Measurements from ENCODE around the gene FHIT. TPM values are rescaled to one million over a fixed set of nuclear protein-coding genes. Genes with fewer than 3 reads are reported as not detected.
"Not testable (repeated sequence)": the region's sequence is repeated elsewhere in the genome, so short reads cannot be mapped to it uniquely, and the experiment has no call there.

FHIT gene
- total RNA-seq, 4 donors from 2014 or later, result 7.5 to 20.1 (median 13.5) TPM

GRCh38 chr3:60890226-60890625 lies 361.0 kb downstream of the FHIT start:
- no peak for DNase-seq
- Histone ChIP-seq H3K27ac (no peak overlapping the region), H3K4me1 (no peaks in the 10 kb centered on the region), H3K9me3 (no peaks in the 10 kb centered on the region), H3K4me3 (no peak overlapping the region), H3K27me3 (no peaks in the 10 kb centered on the region), H3K36me3 (no peaks in the 10 kb centered on the region)
- 69% methylated on average over 5 of the region's 5 CpGs; no CpG with 5 or more reads in 1 of the 2 donors for WGBS, 2 donors (ENCODE audit: low coverage in 1 of 2)
- intact Hi-C loops (cut with DNase I; ENCODE audit: low total_unique reads), result loop anchor here (2.0 kb wide), 1 partner anchor 65 kb away; no protein-coding TSS in a partner anchor
- in situ Hi-C loops (cut with MboI; ENCODE audit: low pct_ligation_motif_present in 1 of 4, low pct_unique_long_range_greater_than_20kb in 1 of 4, low sequenced_read_pairs in 3 of 4), result no loop called here
- TF ChIP-seq POLR2A (IDR thresholded peaks at IDR 0.05) (no peak), CTCF (IDR thresholded peaks at IDR 0.05) (no peak), POLR2AphosphoS5 (IDR thresholded peaks at IDR 0.05) (no peak), EP300 (IDR thresholded peaks at IDR 0.05; ENCODE audit: low read depth) (no peak)

GRCh38 chr3:60888952-60889351 lies 362.3 kb downstream of the FHIT start:
- H3K27me3 ChIP-seq; in situ Hi-C loops (cut with MboI; ENCODE audit: low pct_ligation_motif_present in 1 of 4, low pct_unique_long_range_greater_than_20kb in 1 of 4, low sequenced_read_pairs in 3 of 4): not testable (repeated sequence)
- 91 to 92% methylated on average over 5 to 10 of the region's 10 CpGs for WGBS, 2 donors (ENCODE audit: low coverage in 1 of 2)

GRCh38 chr3:60887574-60887973 lies 363.7 kb downstream of the FHIT start:
- in situ Hi-C loops (cut with MboI; ENCODE audit: low pct_ligation_motif_present in 1 of 4, low pct_unique_long_range_greater_than_20kb in 1 of 4, low sequenced_read_pairs in 3 of 4), result no loop called here
- whole genome bisulfite sequencing, 2 donors (ENCODE audit: low coverage in 1 of 2), result 84 to 94% methylated on average over 4 of the region's 4 CpGs
- no peak for DNase-seq
- Histone ChIP-seq H3K4me3 (no peak overlapping the region), H3K27ac (no peak overlapping the region), H3K27me3 (no peaks in the 10 kb centered on the region), H3K9me3 (no peaks in the 10 kb centered on the region), H3K4me1 (no peaks in the 10 kb centered on the region), H3K36me3 (no peaks in the 10 kb centered on the region)
- TF ChIP-seq EP300 (IDR thresholded peaks at IDR 0.05; ENCODE audit: low read depth) (no peak), POLR2AphosphoS5 (IDR thresholded peaks at IDR 0.05) (no peak), CTCF (IDR thresholded peaks at IDR 0.05) (no peak), POLR2A (IDR thresholded peaks at IDR 0.05) (no peak)
- intact Hi-C loops (cut with DNase I; ENCODE audit: low total_unique reads), result no loop called here

More at GRCh38 chr3:60888952-60889351, 362.3 kb downstream of the FHIT start:
- intact Hi-C loops (cut with DNase I; ENCODE audit: low total_unique reads); H3K36me3 ChIP-seq; DNase-seq; H3K4me3 ChIP-seq; H3K9me3 ChIP-seq; H3K27ac ChIP-seq; H3K4me1 ChIP-seq: not testable (repeated sequence)

GRCh38 chr3:60886518-60886917 lies 364.7 kb downstream of the FHIT start:
- Histone ChIP-seq H3K36me3 (no peaks in the 10 kb centered on the region), H3K9me3 (no peaks in the 10 kb centered on the region), H3K27me3 (no peaks in the 10 kb centered on the region), H3K4me3 (no peak overlapping the region), H3K27ac (no peak overlapping the region), H3K4me1 (no peaks in the 10 kb centered on the region)
- TF ChIP-seq CTCF (IDR thresholded peaks at IDR 0.05), result no peak
- no peak for TF ChIP-seq POLR2AphosphoS5 (IDR thresholded peaks at IDR 0.05)
- no peak for TF ChIP-seq POLR2A (IDR thresholded peaks at IDR 0.05)
- TF ChIP-seq EP300 (IDR thresholded peaks at IDR 0.05; ENCODE audit: low read depth), result no peak
- in situ Hi-C loops (cut with MboI; ENCODE audit: low pct_ligation_motif_present in 1 of 4, low pct_unique_long_range_greater_than_20kb in 1 of 4, low sequenced_read_pairs in 3 of 4) (no loop called here), intact Hi-C loops (cut with DNase I; ENCODE audit: low total_unique reads) (no loop called here)
- 55 to 76% methylated on average over 1 of the region's 1 CpG for WGBS, 2 donors (ENCODE audit: low coverage in 1 of 2)
- DNase-seq, result no peak

- WGBS, 2 donors (ENCODE audit: low coverage in 1 of 2), result 70 to 91% methylated on average over 2 of the region's 2 CpGs
- peaks cover 0 to 2% (median 0%) of the 10 kb centered on the region in 4 donors for H3K36me3 ChIP-seq
- no peaks in the 10 kb centered on the region for H3K4me1 ChIP-seq
- in situ Hi-C loops (cut with MboI; ENCODE audit: low pct_ligation_motif_present in 1 of 4, low pct_unique_long_range_greater_than_20kb in 1 of 4, low sequenced_read_pairs in 3 of 4) (no loop called here), intact Hi-C loops (cut with DNase I; ENCODE audit: low total_unique reads) (no loop called here)
- H3K27me3 ChIP-seq, result no peaks in the 10 kb centered on the region
- H3K9me3 ChIP-seq, result peaks cover 11 to 12% of the 10 kb centered on the region in 2 donors
- no peak for DNase-seq
- H3K4me3 ChIP-seq, result no peak overlapping the region
- no peak overlapping the region for H3K27ac ChIP-seq
- TF ChIP-seq EP300 (IDR thresholded peaks at IDR 0.05; ENCODE audit: low read depth) (no peak), CTCF (IDR thresholded peaks at IDR 0.05) (no peak), POLR2AphosphoS5 (IDR thresholded peaks at IDR 0.05) (no peak)
These were observed 367.2 kb downstream of the FHIT start for GRCh38 chr3:60884005-60884404.

Measured in transverse colon (tissue), 4 donors.